ENCODE measurements around the gene MYADML2. TPM values are rescaled to one million over a fixed set of nuclear protein-coding genes. Genes with fewer than 3 reads are reported as not detected.

The MYADML2 gene
- total RNA-seq, 1 experiment from 2014 or later = 0.22 TPM

DNA sequence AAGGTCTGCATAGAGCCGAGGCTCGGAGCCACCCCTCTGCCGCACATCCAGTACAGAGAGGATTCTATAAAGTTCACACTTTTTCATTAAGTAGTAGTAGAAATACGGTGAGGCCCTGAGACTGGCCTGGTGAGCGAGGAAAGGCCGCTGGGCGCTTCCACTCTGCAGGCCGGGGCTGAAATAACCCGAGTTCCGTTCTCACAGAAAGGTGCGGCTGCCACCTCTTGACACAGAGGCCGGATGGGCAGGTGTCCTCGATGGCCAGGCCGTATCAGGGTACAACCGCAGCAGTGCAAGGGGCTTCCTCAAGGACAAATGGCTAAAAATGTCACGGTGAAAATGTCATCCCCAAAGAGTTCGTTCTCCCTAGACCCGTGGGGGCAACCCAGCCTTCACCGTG lies 35.1 kb downstream of the MYADML2 start:
- Histone ChIP-seq H4K5ac (ENCODE audit: insufficient read length, low read depth, low read length) (no peak overlapping the region), H2BK120ac (ENCODE audit: low read depth, low read length, poor library complexity, severe bottlenecking) (no peak overlapping the region), H3K23me2 (ENCODE audit: insufficient read length, low read depth, low read length, poor library complexity, severe bottlenecking) (peaks cover 6% of the 10 kb centered on the region), H3K4me2 (ENCODE audit: insufficient read depth, insufficient read length, low read length) (no peak overlapping the region), H3K18ac (ENCODE audit: insufficient read length, low read depth, low read length) (no peak overlapping the region), H3K27ac (ENCODE audit: insufficient read length, low read depth, low read length) (no peak overlapping the region), H3K79me2 (ENCODE audit: insufficient read depth, low read length) (no peaks in the 10 kb centered on the region; the same call in 1 of the 2 replicates), H3K14ac (ENCODE audit: insufficient read depth, low read length) (no peak overlapping the region), H3K9me3 (ENCODE audit: control insufficient read depth, low read depth, low read length) (no peaks in the 10 kb centered on the region), H3T11ph (ENCODE audit: low read length) (no peak overlapping the region), H3K4me1 (ENCODE audit: insufficient read depth, low read length) (no peaks in the 10 kb centered on the region), H2AFZ (ENCODE audit: low read length) (no peak overlapping the region), H3K27me3 (ENCODE audit: insufficient read depth, low read length) (no peaks in the 10 kb centered on the region), H4K20me1 (ENCODE audit: control insufficient read depth, insufficient read depth, insufficient read length) (no peaks in the 10 kb centered on the region), H3K4ac (ENCODE audit: low read depth, low read length) (no peak overlapping the region), H3K9ac (ENCODE audit: extremely low read depth, insufficient read length, low read length) (no peak overlapping the region), H2BK12ac (ENCODE audit: insufficient read length, low read depth, low read length) (no peak overlapping the region), H3K79me1 (ENCODE audit: insufficient read depth, low read depth, low read length, poor library complexity, severe bottlenecking) (no peaks in the 10 kb centered on the region), H3K56ac (ENCODE audit: insufficient read length, low read depth, low read length) (no peak overlapping the region), H2BK5ac (ENCODE audit: insufficient read length, low read length) (no peak overlapping the region), H2AK5ac (ENCODE audit: insufficient read length, low read length) (no peak overlapping the region), H4K91ac (ENCODE audit: insufficient read length, low read depth, low read length) (no peak overlapping the region), H2BK20ac (ENCODE audit: low read depth, low read length, poor library complexity, severe bottlenecking) (no peak overlapping the region), H3K23ac (ENCODE audit: insufficient read length, low read depth, low read length) (no peak overlapping the region), H4K8ac (replicated peaks; ENCODE audit: insufficient read length, low read depth, low read length) (no peak overlapping the region), H2BK15ac (ENCODE audit: low read depth, low read length) (no peak overlapping the region)
- no CpG with 5 or more reads among the region's 19 CpGs for WGBS (ENCODE audit: extremely low coverage, insufficient read length, low lambda C conversion rate)
- Mint-ChIP-seq H3K9me3 (no peaks in the 10 kb centered on the region; a peak in 1 of 5 replicates), H3K27ac (peak overlapping the region in 1 of 3 experiments; percentile 27; a peak in 1 of 7 replicates), H3K4me1 (peaks cover 4 to 8% of the 10 kb centered on the region in 2 experiments), H3K4me3 (peak overlapping the region; percentile 36 to 73; a peak in 3 of 5 replicates), H3K36me3 (ENCODE audit: insufficient read depth in 1 of 3, low read depth in 3 of 3) (peaks cover 15 to 43% (median 36%) of the 10 kb centered on the region in 3 experiments; a peak in 6 of 7 replicates), H3K27me3 (ENCODE audit: low read depth) (no peaks in the 10 kb centered on the region)
- TF ChIP-seq, protein P1, sequence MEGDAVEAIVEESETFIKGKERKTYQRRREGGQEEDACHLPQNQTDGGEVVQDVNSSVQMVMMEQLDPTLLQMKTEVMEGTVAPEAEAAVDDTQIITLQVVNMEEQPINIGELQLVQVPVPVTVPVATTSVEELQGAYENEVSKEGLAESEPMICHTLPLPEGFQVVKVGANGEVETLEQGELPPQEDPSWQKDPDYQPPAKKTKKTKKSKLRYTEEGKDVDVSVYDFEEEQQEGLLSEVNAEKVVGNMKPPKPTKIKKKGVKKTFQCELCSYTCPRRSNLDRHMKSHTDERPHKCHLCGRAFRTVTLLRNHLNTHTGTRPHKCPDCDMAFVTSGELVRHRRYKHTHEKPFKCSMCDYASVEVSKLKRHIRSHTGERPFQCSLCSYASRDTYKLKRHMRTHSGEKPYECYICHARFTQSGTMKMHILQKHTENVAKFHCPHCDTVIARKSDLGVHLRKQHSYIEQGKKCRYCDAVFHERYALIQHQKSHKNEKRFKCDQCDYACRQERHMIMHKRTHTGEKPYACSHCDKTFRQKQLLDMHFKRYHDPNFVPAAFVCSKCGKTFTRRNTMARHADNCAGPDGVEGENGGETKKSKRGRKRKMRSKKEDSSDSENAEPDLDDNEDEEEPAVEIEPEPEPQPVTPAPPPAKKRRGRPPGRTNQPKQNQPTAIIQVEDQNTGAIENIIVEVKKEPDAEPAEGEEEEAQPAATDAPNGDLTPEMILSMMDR (conservative IDR thresholded peaks at IDR 0.05) = no peak; the same call in 2 of the 3 replicates
- DNase-seq = no peak

Data from H9 (cell line).